Ovary (tissue), 3 donors: Measurements from ENCODE around the gene PRDM16.

Source experiments
- CTCF ChIP-seq, 3 donors: fragments of 450-650 bp in 2 of 3; fragments of 200-600 bp in 1 of 3; IDR thresholded peaks; one replicate each; pipeline versions ENCODE4 v1.5.1 to v1.8.0; 2016 to 2022; ENCODE audit warnings: antibody characterized with exemption in 3 of 3, mild to moderate bottlenecking in 1 of 3
- POLR2A ChIP-seq: fragments of 450-650 bp; IDR thresholded peaks from one replicate; pipeline ENCODE4 v1.6.1; 2017; ENCODE audit warnings: antibody characterized with exemption, mild to moderate bottlenecking, moderate library complexity
- donor health status: DM: no; HTN: no; CAD: no.

GRCh38 chr1:3366126-3367051, 297.4 kb downstream of the PRDM16 start:
- TF ChIP-seq CTCF (IDR thresholded peaks at IDR 0.05) (no peak), POLR2A (no peak)
